SK-N-MC (cell line): ENCODE results near the gene ADGRE1.

Source experiments
- EZH2 ChIP-seq: fragments of 200-600 bp; sonication (generic); IDR thresholded peaks from one replicate; pipeline ENCODE4 v1.6.1; 2017; ENCODE audit warnings: antibody characterized with exemption
- POLR2AphosphoS5 ChIP-seq: IDR thresholded peaks from 2 replicates; pipeline ENCODE4 v1.6.1; 2012; ENCODE audit warnings: mild to moderate bottlenecking, low read depth, low read length, borderline replicate concordance

DNA sequence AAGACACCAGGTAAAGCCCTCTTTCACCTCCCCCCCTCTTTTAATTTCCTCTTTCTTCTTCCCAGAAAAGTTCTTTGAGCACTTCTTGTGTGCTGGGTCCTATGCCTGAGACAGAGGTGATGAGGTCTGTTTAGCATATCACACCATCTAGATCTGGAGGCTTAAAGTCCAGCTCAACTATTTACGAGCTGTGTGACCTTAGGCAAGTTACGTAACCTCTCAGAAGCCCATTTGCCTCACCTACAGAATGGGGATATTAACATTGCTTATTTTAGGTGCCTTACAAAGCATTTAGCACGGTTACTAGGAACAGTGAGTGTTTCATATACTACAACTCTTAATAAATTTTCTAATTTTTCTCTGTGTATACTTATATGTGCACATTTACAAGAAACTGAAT lies 47.7 kb downstream of the ADGRE1 start:
- no peak for TF ChIP-seq POLR2AphosphoS5
- no peak for TF ChIP-seq EZH2
